Colonic mucosa (tissue), 4 donors: ENCODE data around the gene DKK3. TPM values are rescaled to one million over a fixed set of nuclear protein-coding genes. Genes with fewer than 3 reads are reported as not detected.

Experiments used
- DNase-seq: peaks from one replicate; pipeline ENCODE4 v3.0.0-alpha.2; 2020
- H3K27ac ChIP-seq: fragments of 200-600 bp; one replicate; pipeline ENCODE4 v1.8.0; 2021
- H3K27me3 ChIP-seq: fragments of 200-600 bp; one replicate; pipeline ENCODE4 v1.8.0; 2021
- H3K36me3 ChIP-seq: fragments of 200-600 bp; one replicate; pipeline ENCODE4 v1.8.0; 2021
- H3K4me1 ChIP-seq: fragments of 200-600 bp; one replicate; pipeline ENCODE4 v1.8.0; 2021; ENCODE audit warnings: mild to moderate bottlenecking
- H3K4me3 ChIP-seq: fragments of 200-600 bp; one replicate; pipeline ENCODE4 v1.8.0; 2021
- H3K9ac ChIP-seq, 2 donors: one replicate each; pipeline ENCODE4 v1.7.0; 2013; ENCODE audit warnings: control low read depth in 2 of 2, low read depth in 2 of 2, low read length in 2 of 2
- H3K9me3 ChIP-seq: fragments of 200-600 bp; one replicate; pipeline ENCODE4 v1.8.0; 2021
- intact Hi-C: fragments of 100-400 bp; cut with DNase I; formaldehyde crosslinking; loops from one replicate; pipeline ENCODE4 v1.14.1; 2022
- total RNA-seq, 2 donors: library from RNA; stranded (reverse); fragmentation: NEBNext Ultra II Directional in 1 of 2; extraction: Animal tissue kit (Norgen Biotek cat#: 25700) in 1 of 2; gene quantifications; one replicate each; pipeline ENCODE4 v1.2.1, GENCODE V29; 2021
- TF ChIP-seq, protein P1 (sequence below): fragments of 200-600 bp; IDR thresholded peaks from one replicate; pipeline ENCODE4 v1.8.0; 2022; ENCODE audit warnings: antibody characterized with exemption, mild to moderate bottlenecking
- donor health status: healthy.
- donor health status: DM: no; HTN: no; CAD: no.
- donor health status: DM: no; HTN: no; CAD: no.

The DKK3 gene
- total RNA-seq, 2 donors from 2014 or later: 7.4 to 19.6 TPM

DNA sequence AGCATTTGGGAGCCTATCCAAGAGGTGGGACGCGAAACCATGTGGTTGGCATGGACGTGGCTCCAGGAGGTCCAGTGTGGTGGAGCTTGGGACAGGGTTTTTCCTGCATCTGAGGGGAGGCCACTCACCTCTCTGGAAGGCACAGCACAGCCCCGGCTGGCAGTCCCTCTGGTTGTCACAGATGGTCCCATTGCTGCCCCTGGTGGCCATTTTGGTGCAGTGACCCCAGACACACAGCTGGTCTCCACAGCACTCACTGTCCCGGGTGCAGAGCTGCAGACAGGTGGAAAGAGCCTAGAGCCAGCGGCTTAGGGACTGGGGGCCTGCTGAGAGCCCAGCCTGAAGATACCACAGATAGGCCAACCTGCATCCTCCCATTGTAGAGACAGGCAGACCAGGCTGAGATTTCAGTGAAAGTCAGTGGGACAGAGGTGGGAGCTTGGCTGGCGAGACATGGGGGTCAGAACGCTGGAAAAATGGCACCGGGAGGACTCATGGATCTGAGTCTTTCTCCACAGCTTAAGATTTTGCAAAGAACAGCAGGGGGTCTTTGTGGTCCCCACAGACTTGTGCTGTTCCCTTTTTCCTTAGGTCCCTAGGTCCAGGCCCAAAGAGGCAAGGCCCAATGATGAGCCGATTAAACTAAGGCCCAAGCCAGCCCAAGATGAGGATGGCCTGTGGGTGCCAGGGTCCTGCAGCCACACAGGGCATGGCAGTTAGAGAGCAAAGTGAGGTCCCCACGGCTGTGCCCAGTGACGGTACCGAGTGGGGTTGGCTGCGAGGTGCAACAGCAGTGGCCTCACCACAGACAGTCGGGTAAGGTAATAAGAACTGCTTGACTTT lies 41.4 kb downstream of the DKK3 start:
- Histone ChIP-seq H3K27me3 (no peaks in the 10 kb centered on the region), H3K27ac (no peak overlapping the region), H3K4me3 (no peak overlapping the region), H3K9me3 (no peaks in the 10 kb centered on the region), H3K4me1 (no peaks in the 10 kb centered on the region), H3K9ac (no peak overlapping the region), H3K36me3 (no peaks in the 10 kb centered on the region)
- DNase-seq: peak; percentile 75
- TF ChIP-seq, protein P1, sequence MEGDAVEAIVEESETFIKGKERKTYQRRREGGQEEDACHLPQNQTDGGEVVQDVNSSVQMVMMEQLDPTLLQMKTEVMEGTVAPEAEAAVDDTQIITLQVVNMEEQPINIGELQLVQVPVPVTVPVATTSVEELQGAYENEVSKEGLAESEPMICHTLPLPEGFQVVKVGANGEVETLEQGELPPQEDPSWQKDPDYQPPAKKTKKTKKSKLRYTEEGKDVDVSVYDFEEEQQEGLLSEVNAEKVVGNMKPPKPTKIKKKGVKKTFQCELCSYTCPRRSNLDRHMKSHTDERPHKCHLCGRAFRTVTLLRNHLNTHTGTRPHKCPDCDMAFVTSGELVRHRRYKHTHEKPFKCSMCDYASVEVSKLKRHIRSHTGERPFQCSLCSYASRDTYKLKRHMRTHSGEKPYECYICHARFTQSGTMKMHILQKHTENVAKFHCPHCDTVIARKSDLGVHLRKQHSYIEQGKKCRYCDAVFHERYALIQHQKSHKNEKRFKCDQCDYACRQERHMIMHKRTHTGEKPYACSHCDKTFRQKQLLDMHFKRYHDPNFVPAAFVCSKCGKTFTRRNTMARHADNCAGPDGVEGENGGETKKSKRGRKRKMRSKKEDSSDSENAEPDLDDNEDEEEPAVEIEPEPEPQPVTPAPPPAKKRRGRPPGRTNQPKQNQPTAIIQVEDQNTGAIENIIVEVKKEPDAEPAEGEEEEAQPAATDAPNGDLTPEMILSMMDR: peak; percentile 81
- intact Hi-C loops: no loop called here

DNA sequence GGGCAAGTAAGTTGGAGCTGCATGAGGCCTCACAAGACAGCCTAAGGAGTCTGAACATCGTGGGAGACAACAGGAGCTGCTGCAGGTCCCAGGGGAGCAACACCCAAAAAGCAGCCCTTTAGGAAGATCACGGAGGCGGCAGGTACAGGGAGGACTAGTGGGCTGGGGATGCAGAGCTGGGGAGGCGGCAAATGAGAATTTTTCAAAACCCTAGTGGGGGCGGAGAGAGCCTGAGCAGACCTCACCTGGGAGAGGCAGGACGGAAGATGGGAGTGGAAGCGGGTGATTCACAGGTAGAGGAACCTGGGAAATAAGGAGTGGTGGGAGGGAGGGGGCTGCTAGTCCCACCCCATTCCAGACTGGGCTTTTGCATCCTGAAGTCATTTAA lies 42.1 kb downstream of the DKK3 start:
- intact Hi-C loops: no loop called here
- H3K27ac ChIP-seq: no peak overlapping the region
- H3K9ac ChIP-seq: no peak overlapping the region
- DNase-seq: no peak
- H3K9me3 ChIP-seq: no peaks in the 10 kb centered on the region
- no peak overlapping the region for H3K4me3 ChIP-seq
- no peaks in the 10 kb centered on the region for H3K27me3 ChIP-seq
- TF ChIP-seq, protein P1: no peak
- H3K36me3 ChIP-seq: no peaks in the 10 kb centered on the region
- no peaks in the 10 kb centered on the region for H3K4me1 ChIP-seq

DNA sequence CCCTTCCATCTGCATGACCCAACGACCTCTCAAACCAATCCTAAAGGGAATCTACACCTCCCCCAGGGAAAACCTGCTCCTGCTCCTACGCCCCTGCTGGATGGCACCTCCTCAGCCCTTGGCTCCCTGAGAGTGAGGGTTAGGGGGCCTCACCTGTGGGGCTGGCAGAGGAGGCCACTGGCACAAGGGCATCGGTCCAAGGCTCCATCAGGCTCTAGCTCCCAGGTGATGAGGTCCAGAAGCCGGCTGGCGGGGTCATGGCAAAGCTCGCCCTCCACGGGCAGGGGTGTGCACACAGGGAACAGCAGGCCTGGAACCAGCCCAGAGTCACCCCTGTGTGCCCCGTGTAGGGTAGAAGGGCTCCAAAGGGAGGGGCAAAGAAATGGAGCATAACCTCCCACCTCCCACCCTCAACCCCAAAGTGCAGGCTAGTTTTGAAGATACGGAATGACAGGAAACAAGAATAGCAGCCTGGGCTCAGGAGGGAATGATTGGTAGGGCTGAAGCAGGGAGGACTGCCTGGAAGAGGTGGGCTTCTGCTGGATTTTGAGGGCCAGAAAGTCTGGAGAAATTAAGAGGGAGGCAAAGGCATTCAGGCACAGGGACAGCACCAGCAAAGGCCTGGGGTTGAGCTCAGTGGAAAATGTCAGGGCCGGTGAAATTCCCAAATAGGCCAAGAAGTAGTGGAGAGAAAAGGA lies 42.6 kb downstream of the DKK3 start:
- TF ChIP-seq, protein P1: no peak
- Histone ChIP-seq H3K4me1 (no peaks in the 10 kb centered on the region), H3K36me3 (no peaks in the 10 kb centered on the region), H3K9me3 (no peaks in the 10 kb centered on the region), H3K27ac (no peak overlapping the region), H3K4me3 (no peak overlapping the region), H3K27me3 (no peaks in the 10 kb centered on the region), H3K9ac (no peak overlapping the region)
- DNase-seq: no peak
- intact Hi-C loops: no loop called here

DNA sequence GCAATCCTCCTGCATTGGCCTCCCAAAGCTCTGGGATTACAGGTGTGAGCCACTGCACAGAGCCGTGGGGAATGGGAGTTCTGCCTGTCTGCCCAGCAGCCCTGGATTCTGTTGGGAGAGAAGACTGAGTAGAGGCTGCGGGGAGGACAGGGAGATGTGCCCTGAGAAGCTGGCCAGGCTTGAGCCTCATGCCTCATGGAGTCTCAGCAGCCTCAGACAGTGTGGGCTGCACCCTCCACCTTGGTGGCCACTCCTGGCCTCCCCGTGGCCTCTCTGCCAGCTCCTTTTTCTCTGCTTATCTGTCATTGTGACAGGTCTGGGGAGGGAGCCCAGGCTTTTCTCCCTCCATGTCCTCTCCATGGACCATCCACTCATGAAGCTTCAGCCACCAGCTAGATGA lies 43.2 kb downstream of the DKK3 start:
- no peaks in the 10 kb centered on the region for H3K27me3 ChIP-seq
- DNase-seq: no peak
- H3K4me3 ChIP-seq: no peak overlapping the region
- H3K27ac ChIP-seq: no peak overlapping the region
- TF ChIP-seq, protein P1: no peak
- no peaks in the 10 kb centered on the region for H3K4me1 ChIP-seq
- H3K9me3 ChIP-seq: no peaks in the 10 kb centered on the region
- no peaks in the 10 kb centered on the region for H3K36me3 ChIP-seq
- intact Hi-C loops: no loop called here
- no peak overlapping the region for H3K9ac ChIP-seq

DNA sequence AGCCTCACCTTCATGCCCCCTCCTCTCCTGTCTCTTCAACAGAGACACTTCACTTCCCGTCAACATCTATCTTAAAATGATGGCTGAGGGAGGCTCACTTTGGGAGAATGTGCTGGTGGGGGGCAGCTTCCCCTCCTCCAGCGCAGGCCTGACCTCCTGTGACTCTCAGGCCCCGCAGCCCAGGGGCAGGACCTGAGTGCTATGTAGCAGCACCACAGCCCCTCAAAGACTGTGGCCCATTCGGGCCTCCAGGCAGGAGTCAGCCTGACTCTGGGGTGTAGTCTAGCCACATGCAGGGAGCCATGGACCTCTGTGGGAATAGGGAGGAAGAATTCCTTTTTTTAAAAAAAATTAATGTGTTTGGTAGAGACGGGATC lies 43.7 kb downstream of the DKK3 start:
- TF ChIP-seq, protein P1: no peak
- Histone ChIP-seq H3K9ac (no peak overlapping the region), H3K4me3 (no peak overlapping the region), H3K27me3 (no peaks in the 10 kb centered on the region), H3K9me3 (no peaks in the 10 kb centered on the region), H3K27ac (no peak overlapping the region), H3K4me1 (no peaks in the 10 kb centered on the region), H3K36me3 (no peaks in the 10 kb centered on the region)
- intact Hi-C loops: no loop called here
- DNase-seq: no peak
